GM21576 (cell line): ENCODE data around the gene ATP5PO.
"Not testable (repeated sequence)": the region's sequence is repeated elsewhere in the genome, so short reads cannot be mapped to it uniquely, and the experiment has no call there.

Experiments used
- ATAC-seq: cut with Tn5 transposase; IDR thresholded peaks from one replicate; pipeline ENCODE4 v1.9.1; 2021; ENCODE audit warnings: mild to moderate bottlenecking, moderate library complexity; ENCODE audit not compliant: unreplicated experiment

The ATP5PO gene

GRCh38 chr21:33940881-33941245 lies 25.3 kb upstream of the ATP5PO start:
- ATAC-seq: no peak

- no peak for ATAC-seq
Observed at GRCh38 chr21:33940164-33940880, 24.7 kb upstream of the ATP5PO start.

GRCh38 chr21:33939226-33939625 lies 23.6 kb upstream of the ATP5PO start:
- ATAC-seq: no peak

- ATAC-seq: no peak
Observed at GRCh38 chr21:33938381-33938780, 22.8 kb upstream of the ATP5PO start.

GRCh38 chr21:33937931-33938339 lies 22.3 kb upstream of the ATP5PO start:
- no peak for ATAC-seq

GRCh38 chr21:33937146-33937545 lies 21.5 kb upstream of the ATP5PO start:
- ATAC-seq: no peak

- no peak for ATAC-seq
Observed at GRCh38 chr21:33936301-33937038, 20.9 kb upstream of the ATP5PO start.

- no peak for ATAC-seq
Observed at GRCh38 chr21:33932731-33933130, 17.1 kb upstream of the ATP5PO start.

GRCh38 chr21:33931799-33932390 lies 16.3 kb upstream of the ATP5PO start:
- ATAC-seq: no peak

- not testable (repeated sequence) for ATAC-seq
Observed at GRCh38 chr21:33931052-33931798, 15.6 kb upstream of the ATP5PO start.

- ATAC-seq: not testable (repeated sequence)
Observed at GRCh38 chr21:33926248-33926647, 10.6 kb upstream of the ATP5PO start.

GRCh38 chr21:33924766-33925100 lies 9.1 kb upstream of the ATP5PO start:
- ATAC-seq: no peak

GRCh38 chr21:33924079-33924765 lies 8.6 kb upstream of the ATP5PO start:
- peak; percentile 71 for ATAC-seq

GRCh38 chr21:33917421-33917820 lies 1.8 kb upstream of the ATP5PO start:
- ATAC-seq: no peak

- peak; percentile 3 for ATAC-seq
Observed at GRCh38 chr21:33916200-33916567, 580 bp upstream of the ATP5PO start.

- ATAC-seq: no peak
Observed at GRCh38 chr21:33914188-33914587, 1.4 kb downstream of the ATP5PO start.

- no peak for ATAC-seq
Observed at GRCh38 chr21:33909756-33910155, 5.8 kb downstream of the ATP5PO start.

GRCh38 chr21:33908760-33909159 lies 6.8 kb downstream of the ATP5PO start:
- no peak for ATAC-seq

GRCh38 chr21:33904041-33904440 lies 11.6 kb downstream of the ATP5PO start:
- no peak for ATAC-seq

- ATAC-seq: no peak
Observed at GRCh38 chr21:33902349-33902748, 13.3 kb downstream of the ATP5PO start.
